Hepatocyte (in vitro differentiated cells): ENCODE data around the gene AFAP1. TPM values are rescaled to one million over a fixed set of nuclear protein-coding genes. Genes with fewer than 3 reads are reported as not detected.
A peak's percentile ranks its signal among the peaks of the same experiment; 100 is the strongest.

Experiments
- DNase-seq: peaks from one replicate; pipeline ENCODE4 v3.0.0-alpha.2; 2016; ENCODE audit warnings: low spot score
- H2AFZ ChIP-seq: fragments of 200-600 bp; sonication (generic); 2 replicates; pipeline ENCODE4 v1.6.0; 2016; ENCODE audit warnings: antibody characterized with exemption, mild to moderate bottlenecking
- H3K27ac ChIP-seq: fragments of 200-600 bp; sonication (generic); 2 replicates; pipeline ENCODE4 v1.5.1; 2016; ENCODE audit warnings: mild to moderate bottlenecking
- H3K27me3 ChIP-seq: fragments of 200-600 bp; sonication (generic); 2 replicates; pipeline ENCODE4 v1.6.1; 2016
- H3K36me3 ChIP-seq: fragments of 200-600 bp; sonication (generic); replicated peaks from 2 replicates; pipeline ENCODE4 v1.5.1; 2016; ENCODE audit warnings: low read depth; ENCODE audit not compliant: insufficient read depth
- H3K4me1 ChIP-seq: fragments of 200-600 bp; sonication (generic); 2 replicates; pipeline ENCODE4 v1.5.1; 2016; ENCODE audit warnings: mild to moderate bottlenecking, moderate library complexity; ENCODE audit not compliant: insufficient read depth
- H3K4me2 ChIP-seq: fragments of 200-600 bp; sonication (generic); 2 replicates; pipeline ENCODE4 v1.6.0; 2016
- H3K4me3 ChIP-seq: fragments of 200-600 bp; sonication (generic); 2 replicates; pipeline ENCODE4 v1.5.1; 2016; ENCODE audit warnings: mild to moderate bottlenecking
- H3K79me2 ChIP-seq: fragments of 200-600 bp; sonication (generic); 2 replicates; pipeline ENCODE4 v1.6.0; 2017; ENCODE audit warnings: mild to moderate bottlenecking
- H3K9me2 ChIP-seq: fragments of 200-600 bp; sonication (generic); replicated peaks from 2 replicates; pipeline ENCODE4 v1.6.0; 2017; ENCODE audit warnings: mild to moderate bottlenecking; ENCODE audit not compliant: insufficient read depth
- H3K9me3 ChIP-seq: fragments of 200-600 bp; sonication (generic); 2 replicates; pipeline ENCODE4 v1.5.1; 2016; ENCODE audit warnings: low read depth, mild to moderate bottlenecking
- H4K20me1 ChIP-seq: fragments of 200-600 bp; sonication (generic); 2 replicates; pipeline ENCODE4 v1.6.0; 2016; ENCODE audit warnings: mild to moderate bottlenecking; ENCODE audit not compliant: insufficient read depth, poor library complexity, severe bottlenecking
- EZH2 ChIP-seq: fragments of 200-600 bp; sonication (generic); IDR thresholded peaks from 2 replicates; pipeline ENCODE4 v1.6.1; 2016; ENCODE audit warnings: antibody characterized with exemption, mild to moderate bottlenecking, borderline replicate concordance
- EZH2phosphoT487 ChIP-seq: fragments of 200-600 bp; sonication (generic); IDR thresholded peaks from one replicate; pipeline ENCODE4 v1.6.1; 2018; ENCODE audit warnings: antibody characterized with exemption, mild to moderate bottlenecking, low read depth, moderate library complexity; ENCODE audit not compliant: unreplicated experiment, severe bottlenecking
- WGBS: methylation state at CpG from one replicate; pipeline ENCODE4 v1.1.6; 2016; ENCODE audit warnings: low lambda C conversion rate; ENCODE audit errors: missing lambda C conversion rate; 5-methylcytosine and 5-hydroxymethylcytosine counted together
- polyA plus RNA-seq: library from polyadenylated mRNA; unstranded; fragments of >200 nt; fragmentation: Nextera tagmentation; extraction: Ambion mirVana; gene quantifications from 2 replicates; pipeline ENCODE4 v1.2.1, GENCODE V29; 2016
- total RNA-seq: library from RNA; depleted of rRNA; stranded (reverse); fragments of >200 nt; gene quantifications from 2 replicates; pipeline ENCODE4 v1.2.3, GENCODE V29; 2014
- TF ChIP-seq, protein P1 (sequence below): fragments of 200-600 bp; sonication (generic); IDR thresholded peaks from 2 replicates; pipeline ENCODE4 v1.5.1; 2016; ENCODE audit warnings: antibody characterized with exemption, mild to moderate bottlenecking; ENCODE audit not compliant: poor library complexity

The AFAP1 gene
- total and polyA plus RNA-seq, 2 experiments from 2014 or later = 9.3 to 16.2 TPM

DNA sequence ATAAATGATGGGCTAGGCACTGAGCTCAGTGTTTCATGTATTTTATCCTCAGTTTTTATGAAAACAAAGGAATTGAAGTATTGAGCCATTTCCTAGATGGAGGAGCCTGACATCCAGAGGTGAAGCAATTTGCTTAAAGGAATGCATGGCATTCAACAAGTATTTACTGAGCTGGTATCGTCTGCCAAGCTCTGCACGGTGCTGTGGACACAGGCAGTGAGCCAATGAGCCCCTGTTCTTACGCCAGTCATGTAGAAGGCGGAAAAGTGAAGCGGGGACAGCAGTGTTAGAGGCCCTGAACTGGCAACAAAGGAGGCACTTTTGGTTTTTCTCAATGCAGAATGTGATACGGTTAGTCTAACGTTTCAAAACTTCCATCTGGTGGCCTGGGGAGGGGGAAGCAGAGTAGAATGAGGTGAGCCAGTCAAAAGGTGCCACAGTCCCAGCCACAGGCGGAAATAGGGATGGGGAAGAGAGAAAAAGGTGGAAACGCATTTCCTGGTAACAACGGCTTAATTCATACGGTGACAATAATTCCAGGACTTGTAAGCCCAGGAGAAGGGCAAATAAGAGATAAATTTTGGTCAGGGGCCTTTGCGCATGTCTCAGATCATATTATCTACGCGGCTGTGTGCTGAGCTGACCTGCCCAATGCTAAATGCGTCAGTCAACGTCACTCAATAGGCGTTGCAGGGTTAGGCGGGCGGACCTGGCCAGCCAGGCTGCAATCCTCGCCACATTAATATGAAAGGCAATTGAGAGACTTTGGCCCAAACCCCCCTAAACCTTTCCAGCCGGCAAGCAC lies 133.9 kb downstream of the AFAP1 start:
- no peaks in the 10 kb centered on the region for H3K9me2 ChIP-seq
- H3K4me1 ChIP-seq = peaks cover 28% of the 10 kb centered on the region
- H3K4me2 ChIP-seq = peak overlapping the region; percentile 5
- no peaks in the 10 kb centered on the region for H3K27me3 ChIP-seq
- no peaks in the 10 kb centered on the region for H4K20me1 ChIP-seq
- peak overlapping the region; percentile 53 for H3K27ac ChIP-seq
- no peak overlapping the region for H2AFZ ChIP-seq
- no peak overlapping the region for H3K4me3 ChIP-seq
- H3K36me3 ChIP-seq = no peaks in the 10 kb centered on the region
- TF ChIP-seq, protein P1, sequence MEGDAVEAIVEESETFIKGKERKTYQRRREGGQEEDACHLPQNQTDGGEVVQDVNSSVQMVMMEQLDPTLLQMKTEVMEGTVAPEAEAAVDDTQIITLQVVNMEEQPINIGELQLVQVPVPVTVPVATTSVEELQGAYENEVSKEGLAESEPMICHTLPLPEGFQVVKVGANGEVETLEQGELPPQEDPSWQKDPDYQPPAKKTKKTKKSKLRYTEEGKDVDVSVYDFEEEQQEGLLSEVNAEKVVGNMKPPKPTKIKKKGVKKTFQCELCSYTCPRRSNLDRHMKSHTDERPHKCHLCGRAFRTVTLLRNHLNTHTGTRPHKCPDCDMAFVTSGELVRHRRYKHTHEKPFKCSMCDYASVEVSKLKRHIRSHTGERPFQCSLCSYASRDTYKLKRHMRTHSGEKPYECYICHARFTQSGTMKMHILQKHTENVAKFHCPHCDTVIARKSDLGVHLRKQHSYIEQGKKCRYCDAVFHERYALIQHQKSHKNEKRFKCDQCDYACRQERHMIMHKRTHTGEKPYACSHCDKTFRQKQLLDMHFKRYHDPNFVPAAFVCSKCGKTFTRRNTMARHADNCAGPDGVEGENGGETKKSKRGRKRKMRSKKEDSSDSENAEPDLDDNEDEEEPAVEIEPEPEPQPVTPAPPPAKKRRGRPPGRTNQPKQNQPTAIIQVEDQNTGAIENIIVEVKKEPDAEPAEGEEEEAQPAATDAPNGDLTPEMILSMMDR = no peak
- TF ChIP-seq EZH2phosphoT487 (no peak), EZH2 (no peak)
- DNase-seq = peak; percentile 57
- H3K9me3 ChIP-seq = no peaks in the 10 kb centered on the region
- 63% methylated on average over 21 of the region's 21 CpGs for WGBS
- H3K79me2 ChIP-seq = no peaks in the 10 kb centered on the region

DNA sequence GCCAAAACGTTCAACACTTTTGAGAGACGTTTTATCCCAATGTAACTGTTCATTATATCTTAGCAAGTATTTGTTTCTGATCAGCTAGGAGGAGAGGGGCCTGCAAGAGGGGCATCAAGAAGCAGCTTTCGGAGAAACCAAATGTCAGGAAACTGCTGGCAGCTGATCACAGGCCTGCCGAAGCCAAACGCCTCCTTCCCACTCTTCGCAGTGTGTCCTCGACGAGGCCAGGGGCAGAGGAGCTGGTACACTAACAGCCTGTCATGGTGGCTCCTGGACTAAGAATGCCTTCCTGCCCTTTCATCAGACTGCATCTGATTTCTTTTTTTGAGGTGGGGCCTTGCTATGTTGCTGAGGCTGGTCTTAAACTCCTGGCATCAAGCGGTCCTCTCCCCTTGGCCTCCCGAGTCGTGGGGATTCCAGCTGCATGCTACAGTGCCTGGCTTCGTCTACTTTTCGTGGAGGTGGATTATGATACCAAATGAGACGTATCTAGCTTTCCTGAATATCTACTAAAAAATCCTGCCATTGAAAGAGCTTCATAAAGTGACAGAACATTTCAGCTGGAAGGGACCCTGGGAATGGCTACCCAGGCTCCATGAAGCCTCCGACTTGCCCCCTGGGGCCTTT lies 134.8 kb downstream of the AFAP1 start:
- no peak overlapping the region for H3K4me3 ChIP-seq
- no peaks in the 10 kb centered on the region for H3K79me2 ChIP-seq
- DNase-seq = no peak
- H3K27me3 ChIP-seq = no peaks in the 10 kb centered on the region
- 87% methylated on average over 15 of the region's 15 CpGs for WGBS
- H4K20me1 ChIP-seq = no peaks in the 10 kb centered on the region
- no peaks in the 10 kb centered on the region for H3K9me3 ChIP-seq
- peak overlapping the region; percentile 53 for H3K27ac ChIP-seq
- H3K9me2 ChIP-seq = no peaks in the 10 kb centered on the region
- no peaks in the 10 kb centered on the region for H3K36me3 ChIP-seq
- TF ChIP-seq EZH2phosphoT487 = no peak
- TF ChIP-seq, protein P1 = no peak
- TF ChIP-seq EZH2 = no peak
- H3K4me1 ChIP-seq = peaks cover 24% of the 10 kb centered on the region
- H2AFZ ChIP-seq = no peak overlapping the region
- no peak overlapping the region for H3K4me2 ChIP-seq

DNA sequence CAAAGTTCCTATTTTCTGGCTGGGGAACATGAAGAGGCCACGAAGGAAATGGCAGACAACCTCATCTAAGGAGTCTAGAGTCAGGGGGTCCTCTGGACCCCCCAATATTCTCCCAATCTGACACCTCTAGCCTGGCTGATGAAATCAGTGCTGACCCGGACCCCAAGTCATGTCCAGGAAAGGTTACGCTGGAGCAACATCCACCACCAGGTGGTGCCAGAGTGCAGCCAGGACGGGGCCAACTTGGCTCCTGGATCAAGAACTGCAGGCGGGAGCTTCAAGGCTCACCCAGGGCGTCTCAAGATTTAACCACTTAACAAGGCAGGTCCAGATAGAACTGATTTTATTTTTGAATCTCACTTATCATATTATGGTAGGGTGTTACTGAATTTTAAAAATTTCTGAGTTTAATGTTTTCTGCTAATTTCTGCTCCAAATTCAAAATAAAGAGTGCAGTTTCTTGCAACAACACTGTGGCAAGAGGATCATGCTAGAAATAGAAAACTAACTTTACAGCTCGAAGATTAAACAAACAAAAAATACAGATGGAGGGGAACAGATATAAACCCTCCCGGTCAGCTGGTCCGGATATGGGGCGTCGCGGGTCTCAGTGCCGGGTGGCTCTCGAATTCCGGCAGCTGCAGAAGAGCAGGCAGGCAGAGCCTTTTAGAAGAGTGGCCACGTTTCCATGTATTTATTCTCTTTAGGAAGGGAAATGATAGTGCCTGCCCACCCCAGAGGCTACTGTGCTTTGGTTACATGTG lies 135.5 kb downstream of the AFAP1 start:
- Histone ChIP-seq H3K4me1 (peaks cover 24% of the 10 kb centered on the region), H3K79me2 (no peaks in the 10 kb centered on the region), H4K20me1 (no peaks in the 10 kb centered on the region), H3K4me2 (no peak overlapping the region), H3K9me3 (no peaks in the 10 kb centered on the region), H3K9me2 (no peaks in the 10 kb centered on the region), H3K4me3 (no peak overlapping the region), H3K36me3 (no peaks in the 10 kb centered on the region), H3K27me3 (no peaks in the 10 kb centered on the region), H3K27ac (peak overlapping the region; percentile 53), H2AFZ (no peak overlapping the region)
- TF ChIP-seq, protein P1 = peak; percentile 98
- TF ChIP-seq EZH2phosphoT487 (no peak), EZH2 (no peak)
- DNase-seq = peak; percentile 89
- WGBS = 59% methylated on average over 16 of the region's 16 CpGs
